GM21717 (cell line): Measurements from ENCODE around the gene KLC1.
"Not testable (repeated sequence)": the region's sequence is repeated elsewhere in the genome, so short reads cannot be mapped to it uniquely, and the experiment has no call there.

Source experiments
- ATAC-seq: cut with Tn5 transposase; IDR thresholded peaks from one replicate; pipeline ENCODE4 v1.9.1; 2021; ENCODE audit warnings: mild to moderate bottlenecking, moderate library complexity; ENCODE audit not compliant: unreplicated experiment

The KLC1 gene

GRCh38 chr14:103628684-103629502 lies at the start of gene KLC1:
Gene KLC1 (plus strand): TSS chr14:103629211. CDS start chr14:103654565, 25,354 bp downstream.
- peak; percentile 51 for ATAC-seq

GRCh38 chr14:103581206-103581605 lies 47.8 kb upstream of the KLC1 start:
- ATAC-seq = no peak

- ATAC-seq = no peak
Measured at GRCh38 chr14:103581954-103582703, 46.9 kb upstream of the KLC1 start.

GRCh38 chr14:103584326-103584915 lies 44.6 kb upstream of the KLC1 start:
- ATAC-seq = no peak

GRCh38 chr14:103593577-103593976 lies 35.4 kb upstream of the KLC1 start:
- peak; percentile 79 for ATAC-seq

- ATAC-seq = no peak
Measured at GRCh38 chr14:103594265-103594664, 34.7 kb upstream of the KLC1 start.

GRCh38 chr14:103597623-103598377 lies 31.2 kb upstream of the KLC1 start:
- ATAC-seq = no peak

- no peak for ATAC-seq
Measured at GRCh38 chr14:103600503-103600902, 28.5 kb upstream of the KLC1 start.

GRCh38 chr14:103604620-103605019 lies 24.4 kb upstream of the KLC1 start:
- ATAC-seq = no peak

GRCh38 chr14:103606963-103607668 lies 21.9 kb upstream of the KLC1 start:
- peak; percentile 67 for ATAC-seq

GRCh38 chr14:103607822-103608221 lies 21.2 kb upstream of the KLC1 start:
- no peak for ATAC-seq

GRCh38 chr14:103609081-103609480 lies 19.9 kb upstream of the KLC1 start:
- not testable (repeated sequence) for ATAC-seq

- no peak for ATAC-seq
Measured at GRCh38 chr14:103611215-103611614, 17.8 kb upstream of the KLC1 start.

GRCh38 chr14:103613517-103613916 lies 15.5 kb upstream of the KLC1 start:
- no peak for ATAC-seq

GRCh38 chr14:103616635-103617300 lies 12.2 kb upstream of the KLC1 start:
- no peak for ATAC-seq

GRCh38 chr14:103619057-103619456 lies 10.0 kb upstream of the KLC1 start:
- ATAC-seq = no peak

GRCh38 chr14:103621860-103622259 lies 7.2 kb upstream of the KLC1 start:
- ATAC-seq = no peak

GRCh38 chr14:103623308-103623707 lies 5.7 kb upstream of the KLC1 start:
- ATAC-seq = no peak

GRCh38 chr14:103623883-103624482 lies 5.0 kb upstream of the KLC1 start:
- no peak for ATAC-seq
